K562 (cell line): ENCODE results near the gene KIF6.

Source experiments
- MAFG ChIP-seq: fragments of 450-650 bp; conservative IDR thresholded peaks from 2 replicates; pipeline ENCODE4 v1.6.1; 2016; ENCODE audit warnings: missing genetic modification characterization, missing compliant biosample characterization
- MNT ChIP-seq, 2 experiments: fragments of 450-650 bp; conservative IDR thresholded peaks; 2 replicates each; pipeline ENCODE4 v1.6.1; 2017; ENCODE audit warnings: mild to moderate bottlenecking in 2 of 2, moderate library complexity in 2 of 2

- TF ChIP-seq MAFG (tag) (no peak), MNT (conservative IDR thresholded peaks at IDR 0.05) (no peak)
These were observed 417.7 kb downstream of the KIF6 start for GRCh38 chr6:39307462-39307861.
